Neutrophil (primary cell): ENCODE measurements around the gene MATK.

ENCODE experiments used
- H3K27ac ChIP-seq: fragments of 200-600 bp; sonication (generic); 2 replicates; pipeline ENCODE4 v1.5.1; 2016; ENCODE audit warnings: mild to moderate bottlenecking, moderate library complexity
- H3K27me3 ChIP-seq: fragments of 200-600 bp; sonication (generic); 2 replicates; pipeline ENCODE4 v1.6.0; 2016; ENCODE audit warnings: mild to moderate bottlenecking
- H3K36me3 ChIP-seq: fragments of 200-600 bp; sonication (generic); 2 replicates; pipeline ENCODE4 v1.5.1; 2017
- H3K4me1 ChIP-seq, 2 experiments: fragments of 200-600 bp in 1 of 2; sonication (generic) in 1 of 2; 1 replicate in 1 of 2; 2 replicates in 1 of 2; pipeline versions ENCODE4 v1.5.1 to v1.6.1; 2013 to 2016; ENCODE audit warnings: low read depth in 1 of 2, low read length in 1 of 2, mild to moderate bottlenecking in 1 of 2, moderate library complexity in 1 of 2; ENCODE audit not compliant: control insufficient read depth in 1 of 2, insufficient read depth in 1 of 2
- H3K4me3 ChIP-seq, 2 experiments: fragments of 200-600 bp in 1 of 2; sonication (generic) in 1 of 2; 1 replicate in 1 of 2; 2 replicates in 1 of 2; pipeline ENCODE4 v1.5.1; 2013 to 2016; ENCODE audit warnings: low read depth in 1 of 2, low read length in 1 of 2, mild to moderate bottlenecking in 1 of 2, moderate library complexity in 1 of 2
- H3K9me3 ChIP-seq: fragments of 200-600 bp; sonication (generic); 2 replicates; pipeline ENCODE4 v1.5.1; 2016
- TF ChIP-seq, protein P1 (sequence below): fragments of 200-600 bp; sonication (generic); IDR thresholded peaks from 2 replicates; pipeline ENCODE4 v1.5.1; 2016; ENCODE audit warnings: antibody characterized with exemption

Gene MATK

GRCh38 chr19:3803114-3803888, 17.1 kb upstream of the MATK start:
- Histone ChIP-seq H3K4me1 (peaks cover 16 to 21% of the 10 kb centered on the region in 2 experiments), H3K27ac (no peak overlapping the region), H3K4me3 (no peak overlapping the region), H3K36me3 (no peaks in the 10 kb centered on the region), H3K9me3 (no peaks in the 10 kb centered on the region), H3K27me3 (peaks cover 54% of the 10 kb centered on the region)
- TF ChIP-seq, protein P1, sequence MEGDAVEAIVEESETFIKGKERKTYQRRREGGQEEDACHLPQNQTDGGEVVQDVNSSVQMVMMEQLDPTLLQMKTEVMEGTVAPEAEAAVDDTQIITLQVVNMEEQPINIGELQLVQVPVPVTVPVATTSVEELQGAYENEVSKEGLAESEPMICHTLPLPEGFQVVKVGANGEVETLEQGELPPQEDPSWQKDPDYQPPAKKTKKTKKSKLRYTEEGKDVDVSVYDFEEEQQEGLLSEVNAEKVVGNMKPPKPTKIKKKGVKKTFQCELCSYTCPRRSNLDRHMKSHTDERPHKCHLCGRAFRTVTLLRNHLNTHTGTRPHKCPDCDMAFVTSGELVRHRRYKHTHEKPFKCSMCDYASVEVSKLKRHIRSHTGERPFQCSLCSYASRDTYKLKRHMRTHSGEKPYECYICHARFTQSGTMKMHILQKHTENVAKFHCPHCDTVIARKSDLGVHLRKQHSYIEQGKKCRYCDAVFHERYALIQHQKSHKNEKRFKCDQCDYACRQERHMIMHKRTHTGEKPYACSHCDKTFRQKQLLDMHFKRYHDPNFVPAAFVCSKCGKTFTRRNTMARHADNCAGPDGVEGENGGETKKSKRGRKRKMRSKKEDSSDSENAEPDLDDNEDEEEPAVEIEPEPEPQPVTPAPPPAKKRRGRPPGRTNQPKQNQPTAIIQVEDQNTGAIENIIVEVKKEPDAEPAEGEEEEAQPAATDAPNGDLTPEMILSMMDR: no peak

DNA sequence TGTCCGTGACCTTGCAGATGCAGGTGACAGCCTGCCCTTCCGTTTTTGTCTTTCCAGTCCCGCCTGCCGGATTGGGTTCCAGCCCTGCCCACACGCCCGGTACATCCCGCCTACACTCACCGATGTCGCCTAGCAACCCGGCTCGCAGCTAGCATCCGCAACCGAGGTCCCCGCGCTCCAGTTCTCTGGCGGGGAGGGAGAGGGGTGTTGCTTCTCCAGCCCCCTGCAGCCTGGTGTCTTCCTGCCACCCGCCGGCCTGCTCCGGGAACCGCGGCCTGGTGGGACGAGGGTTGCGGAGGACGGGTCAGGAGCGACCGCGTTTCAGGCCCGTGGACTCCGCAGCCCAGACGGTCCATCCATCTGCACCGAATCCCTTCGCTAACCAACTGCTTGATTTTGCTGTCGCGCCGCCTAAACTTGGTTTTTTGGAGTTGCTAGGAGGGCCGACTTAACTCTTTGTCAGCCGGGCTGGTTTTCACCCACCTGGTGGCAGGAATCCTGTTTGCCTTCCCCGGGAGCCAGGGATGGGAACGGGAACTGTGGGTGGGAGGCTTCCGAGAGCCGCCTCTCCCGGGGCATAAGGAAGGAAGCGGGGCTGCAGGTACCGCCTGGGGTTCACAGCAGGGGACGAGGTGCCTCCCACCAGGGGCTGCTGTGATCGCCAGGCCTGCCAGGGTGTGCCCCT, 15.4 kb upstream of the MATK start:
- peak overlapping the region; percentile 63 for H3K27ac ChIP-seq
- TF ChIP-seq, protein P1: no peak
- no peaks in the 10 kb centered on the region for H3K36me3 ChIP-seq
- H3K27me3 ChIP-seq: peaks cover 57% of the 10 kb centered on the region
- peaks cover 16 to 21% of the 10 kb centered on the region in 2 experiments for H3K4me1 ChIP-seq
- peak overlapping the region; percentile 38 to 63 for H3K4me3 ChIP-seq
- H3K9me3 ChIP-seq: no peaks in the 10 kb centered on the region

DNA sequence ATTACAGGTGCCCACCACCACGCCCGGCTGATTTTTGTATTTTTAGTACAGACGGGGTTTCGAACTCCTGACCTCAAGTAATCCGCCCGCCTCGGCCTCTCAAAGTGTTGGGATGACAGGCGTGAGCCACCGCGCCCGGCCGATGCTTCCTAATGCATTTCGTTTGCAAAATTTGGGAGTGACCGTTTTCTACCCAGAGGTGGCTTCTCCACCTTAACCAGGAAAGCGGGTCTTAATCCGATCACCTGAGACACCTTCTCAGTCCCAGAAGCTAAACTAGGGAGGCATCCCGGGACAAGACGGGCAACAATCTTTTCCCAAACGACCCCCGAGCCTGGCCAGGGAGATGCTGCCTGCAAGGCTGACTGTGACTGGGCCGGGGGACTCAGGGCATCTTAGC, 14.8 kb upstream of the MATK start:
- H3K4me1 ChIP-seq: peaks cover 16 to 21% of the 10 kb centered on the region in 2 experiments
- peak overlapping the region; percentile 63 for H3K27ac ChIP-seq
- H3K36me3 ChIP-seq: no peaks in the 10 kb centered on the region
- H3K9me3 ChIP-seq: no peaks in the 10 kb centered on the region
- TF ChIP-seq, protein P1: no peak
- peaks cover 57% of the 10 kb centered on the region for H3K27me3 ChIP-seq
- peak overlapping the region in 1 of 2 experiments; percentile 63 for H3K4me3 ChIP-seq

DNA sequence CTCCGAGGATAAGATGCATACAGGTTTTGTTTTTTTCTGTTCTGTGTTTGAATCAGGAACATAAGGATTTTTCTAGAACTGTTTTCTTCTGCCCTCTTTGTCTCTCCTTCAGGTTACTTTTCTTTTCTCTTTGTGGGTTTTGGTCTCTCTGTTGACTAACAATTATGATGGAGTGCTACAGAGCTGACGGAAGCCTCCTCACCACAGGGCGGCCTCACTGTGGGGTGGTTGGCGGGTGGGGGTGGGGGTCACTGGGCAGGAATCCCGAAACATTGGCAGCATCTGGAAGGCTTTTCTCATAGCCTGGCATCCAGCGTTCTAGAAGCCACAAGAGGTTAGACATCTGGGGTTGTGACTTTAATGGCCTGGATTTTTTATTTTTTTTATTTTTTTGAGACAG, 12.0 kb upstream of the MATK start:
- Histone ChIP-seq H3K4me1 (peaks cover 16 to 21% of the 10 kb centered on the region in 2 experiments), H3K27me3 (peaks cover 51% of the 10 kb centered on the region), H3K36me3 (no peaks in the 10 kb centered on the region), H3K4me3 (no peak overlapping the region), H3K27ac (no peak overlapping the region), H3K9me3 (no peaks in the 10 kb centered on the region)
- TF ChIP-seq, protein P1: no peak

DNA sequence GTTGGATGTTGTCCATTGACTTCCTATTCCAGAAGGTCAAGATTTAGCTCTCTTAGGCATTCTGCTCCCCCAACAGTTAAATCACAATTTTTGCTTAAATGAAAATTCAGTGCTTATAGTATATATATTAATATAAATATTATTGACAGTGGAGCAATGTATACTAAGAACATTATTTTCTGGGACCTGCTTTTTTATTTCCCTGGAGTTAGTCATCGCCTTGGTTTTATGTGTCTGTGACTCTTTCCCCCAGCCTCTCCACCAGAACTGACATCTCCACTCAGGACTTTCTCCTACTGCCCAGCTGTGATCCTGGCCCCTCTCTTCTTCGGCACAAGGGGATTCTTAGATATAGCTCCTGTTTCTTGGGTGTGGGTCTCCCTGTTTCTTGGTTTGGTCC, 10.2 kb upstream of the MATK start:
- TF ChIP-seq, protein P1: no peak
- Histone ChIP-seq H3K9me3 (no peaks in the 10 kb centered on the region), H3K27me3 (peaks cover 33% of the 10 kb centered on the region), H3K4me1 (peaks cover 9 to 12% of the 10 kb centered on the region in 2 experiments), H3K27ac (no peak overlapping the region), H3K36me3 (no peaks in the 10 kb centered on the region), H3K4me3 (no peak overlapping the region)
